ENCODE measurements around the gene MMP14. TPM values are rescaled to one million over a fixed set of nuclear protein-coding genes. Genes with fewer than 3 reads are reported as not detected.
A peak's percentile ranks its signal among the peaks of the same experiment; 100 is the strongest.

MMP14 gene
- total RNA-seq, 1 experiment from 2014 or later: 79.8 TPM

- Histone ChIP-seq H3K36me3 (replicated peaks; ENCODE audit: control insufficient read depth, insufficient read depth, low read length) (peaks cover 4% of the 10 kb centered on the region), H3K4me3 (ENCODE audit: insufficient read depth, low read depth, low read length) (no peak overlapping the region), H3K27me3 (ENCODE audit: control insufficient read depth, insufficient read depth, low read length) (no peaks in the 10 kb centered on the region)
- DNase-seq: peak; percentile 13
Observed at GRCh38 chr14:22875003-22875747, 38.8 kb downstream of the MMP14 start.

DNA sequence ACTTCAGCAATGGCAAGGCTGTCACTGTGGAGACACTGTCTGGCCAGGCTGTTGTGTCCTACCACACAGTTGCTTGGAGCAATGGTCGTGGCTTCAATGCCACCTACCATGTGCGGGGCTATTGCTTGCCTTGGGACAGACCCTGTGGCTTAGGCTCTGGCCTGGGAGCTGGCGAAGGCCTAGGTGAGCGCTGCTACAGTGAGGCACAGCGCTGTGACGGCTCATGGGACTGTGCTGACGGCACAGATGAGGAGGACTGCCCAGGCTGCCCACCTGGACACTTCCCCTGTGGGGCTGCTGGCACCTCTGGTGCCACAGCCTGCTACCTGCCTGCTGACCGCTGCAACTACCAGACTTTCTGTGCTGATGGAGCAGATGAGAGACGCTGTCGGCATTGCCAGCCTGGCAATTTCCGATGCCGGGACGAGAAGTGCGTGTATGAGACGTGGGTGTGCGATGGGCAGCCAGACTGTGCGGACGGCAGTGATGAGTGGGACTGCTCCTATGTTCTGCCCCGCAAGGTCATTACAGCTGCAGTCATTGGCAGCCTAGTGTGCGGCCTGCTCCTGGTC, 39.4 kb downstream of the MMP14 start:
- DNase-seq: peak; percentile 8
- H3K4me3 ChIP-seq (ENCODE audit: insufficient read depth, low read depth, low read length): no peak overlapping the region
- H3K27me3 ChIP-seq (ENCODE audit: control insufficient read depth, insufficient read depth, low read length): no peaks in the 10 kb centered on the region
- H3K36me3 ChIP-seq (replicated peaks; ENCODE audit: control insufficient read depth, insufficient read depth, low read length): peaks cover 4% of the 10 kb centered on the region

- DNase-seq: peak; percentile 27
- Histone ChIP-seq H3K36me3 (replicated peaks; ENCODE audit: control insufficient read depth, insufficient read depth, low read length) (peaks cover 4% of the 10 kb centered on the region), H3K4me3 (ENCODE audit: insufficient read depth, low read depth, low read length) (no peak overlapping the region), H3K27me3 (ENCODE audit: control insufficient read depth, insufficient read depth, low read length) (peaks cover 1% of the 10 kb centered on the region; the same call in 1 of the 2 replicates)
Observed at GRCh38 chr14:22877000-22877501, 40.7 kb downstream of the MMP14 start.

- DNase-seq: peak; percentile 14
- Histone ChIP-seq H3K36me3 (replicated peaks; ENCODE audit: control insufficient read depth, insufficient read depth, low read length) (peaks cover 4% of the 10 kb centered on the region), H3K27me3 (ENCODE audit: control insufficient read depth, insufficient read depth, low read length) (peaks cover 5% of the 10 kb centered on the region), H3K4me3 (ENCODE audit: insufficient read depth, low read depth, low read length) (no peak overlapping the region)
Observed at GRCh38 chr14:22878271-22879246, 42.2 kb downstream of the MMP14 start.

GRCh38 chr14:22882064-22882463, 45.7 kb downstream of the MMP14 start:
- Histone ChIP-seq H3K27me3 (ENCODE audit: control insufficient read depth, insufficient read depth, low read length) (peaks cover 28% of the 10 kb centered on the region), H3K4me3 (ENCODE audit: insufficient read depth, low read depth, low read length) (no peak overlapping the region), H3K36me3 (replicated peaks; ENCODE audit: control insufficient read depth, insufficient read depth, low read length) (peaks cover 2% of the 10 kb centered on the region)
- DNase-seq: no peak

DNA sequence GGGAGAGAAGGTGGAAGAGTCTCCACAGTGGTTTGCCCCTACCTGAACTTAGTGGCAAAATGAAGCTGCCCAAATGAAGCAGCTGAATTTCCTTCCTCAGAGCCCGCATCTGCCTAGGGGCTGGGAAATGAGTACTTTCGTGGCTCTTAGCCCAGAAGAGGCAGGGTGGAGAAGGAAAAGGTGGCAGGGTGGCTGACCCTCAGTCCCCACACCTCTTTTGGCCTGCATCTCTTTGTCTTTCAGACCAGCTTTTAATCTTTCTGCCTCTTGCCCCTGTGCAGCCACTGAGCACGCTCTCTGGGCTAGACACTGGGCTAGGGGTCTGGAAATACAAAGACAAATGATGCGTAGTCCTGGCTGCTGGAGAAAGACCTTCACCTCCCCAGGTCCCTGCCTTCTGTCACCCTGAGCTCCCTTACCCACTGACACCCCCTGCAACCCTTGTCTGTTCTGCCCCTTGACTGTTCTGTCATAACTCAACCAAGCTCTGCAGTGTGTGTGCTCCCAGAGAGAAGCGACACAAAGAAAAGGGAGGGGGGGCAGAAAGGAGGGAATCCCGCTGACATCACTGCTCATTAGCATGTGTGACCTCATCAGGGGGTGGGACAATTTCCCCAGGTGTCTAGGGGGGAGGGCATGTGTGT, 46.3 kb downstream of the MMP14 start:
- H3K4me3 ChIP-seq (ENCODE audit: insufficient read depth, low read depth, low read length): peak overlapping the region; percentile 15; the same call in 1 of the 2 replicates
- H3K36me3 ChIP-seq (replicated peaks; ENCODE audit: control insufficient read depth, insufficient read depth, low read length): peaks cover 2% of the 10 kb centered on the region
- H3K27me3 ChIP-seq (ENCODE audit: control insufficient read depth, insufficient read depth, low read length): peaks cover 28% of the 10 kb centered on the region
- peak; percentile 93 for DNase-seq

GRCh38 chr14:22883173-22883976, 47.0 kb downstream of the MMP14 start, which contains the start of gene REM2:
REM2 (plus strand) TSS chr14:22883222; CDS start chr14:22883288, 66 bp downstream.
- DNase-seq: peak; percentile 83
- Histone ChIP-seq H3K4me3 (ENCODE audit: insufficient read depth, low read depth, low read length) (peak within 1 kb of the TSS; percentile 37), H3K27me3 (ENCODE audit: control insufficient read depth, insufficient read depth, low read length) (peaks cover 28% of the 10 kb centered on the region), H3K36me3 (replicated peaks; ENCODE audit: control insufficient read depth, insufficient read depth, low read length) (no peaks in the 10 kb centered on the region)

DNA sequence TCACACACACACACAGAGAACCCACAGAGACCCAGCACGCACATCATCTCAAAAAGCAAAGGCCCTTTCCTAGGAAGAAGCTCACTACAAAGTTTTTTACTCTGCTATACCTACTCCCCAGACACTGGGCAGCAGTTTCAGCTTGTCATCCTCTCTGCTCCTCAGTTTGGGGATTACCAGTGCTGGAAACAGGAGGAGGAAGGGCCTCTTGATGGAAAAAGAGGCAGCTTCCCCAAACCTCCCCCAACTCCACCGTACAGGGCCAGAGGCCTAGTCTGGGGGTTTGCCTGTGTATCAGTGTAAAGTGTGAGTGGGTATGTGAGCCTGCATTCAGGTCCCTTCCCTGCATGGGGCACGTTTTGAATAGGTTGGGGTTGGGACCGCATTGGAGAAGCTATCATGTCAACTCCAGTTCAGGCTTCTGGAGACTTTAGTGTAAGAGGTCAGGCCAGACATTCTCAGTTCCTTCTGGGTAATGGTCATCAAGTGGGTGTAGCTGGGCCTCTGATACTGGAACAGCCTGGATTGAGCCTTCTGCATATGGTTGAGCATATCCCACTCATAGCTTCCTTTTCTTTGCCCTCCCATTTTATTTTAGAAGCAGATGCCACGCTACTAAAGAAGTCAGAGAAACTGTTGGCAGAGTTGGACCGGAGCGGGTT, 47.8 kb downstream of the MMP14 start:
- no peak for DNase-seq
- peaks cover 28% of the 10 kb centered on the region for H3K27me3 ChIP-seq (ENCODE audit: control insufficient read depth, insufficient read depth, low read length)
- no peaks in the 10 kb centered on the region for H3K36me3 ChIP-seq (replicated peaks; ENCODE audit: control insufficient read depth, insufficient read depth, low read length)
- no peak overlapping the region for H3K4me3 ChIP-seq (ENCODE audit: insufficient read depth, low read depth, low read length)

DNA sequence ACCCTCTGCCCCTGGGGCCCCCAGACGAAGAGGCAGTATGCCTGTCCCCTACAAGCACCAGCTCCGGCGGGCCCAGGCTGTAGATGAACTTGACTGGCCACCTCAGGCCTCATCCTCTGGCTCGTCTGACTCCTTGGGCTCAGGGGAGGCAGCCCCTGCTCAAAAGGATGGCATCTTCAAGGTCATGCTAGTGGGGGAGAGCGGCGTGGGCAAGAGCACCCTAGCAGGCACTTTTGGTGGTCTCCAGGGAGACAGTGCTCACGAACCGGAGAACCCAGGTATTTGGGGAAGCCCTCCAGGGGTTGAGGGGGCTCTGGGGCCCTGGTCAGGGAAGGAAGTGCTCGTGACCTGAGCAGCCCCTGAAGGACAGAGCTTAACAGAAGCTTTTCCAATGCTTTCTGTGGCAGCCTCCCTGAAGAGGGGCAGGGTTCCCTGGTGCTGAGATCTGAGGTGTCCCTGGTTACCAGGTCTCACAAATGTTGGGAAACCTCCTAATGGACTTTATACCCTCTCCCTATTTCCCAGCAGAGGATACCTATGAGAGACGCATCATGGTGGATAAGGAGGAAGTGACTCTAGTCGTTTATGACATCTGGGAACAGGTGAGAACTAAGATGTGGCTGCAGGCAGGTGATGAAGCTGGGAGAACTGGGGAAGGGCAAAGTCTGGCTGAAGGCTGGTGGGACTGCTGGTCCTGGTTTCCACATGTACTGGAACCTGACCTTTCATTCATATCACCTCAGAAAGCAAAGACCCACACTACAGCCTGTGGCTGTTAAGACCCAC, 48.5 kb downstream of the MMP14 start:
- H3K27me3 ChIP-seq (ENCODE audit: control insufficient read depth, insufficient read depth, low read length): peaks cover 28% of the 10 kb centered on the region
- no peak for DNase-seq
- H3K4me3 ChIP-seq (ENCODE audit: insufficient read depth, low read depth, low read length): no peak overlapping the region
- H3K36me3 ChIP-seq (replicated peaks; ENCODE audit: control insufficient read depth, insufficient read depth, low read length): no peaks in the 10 kb centered on the region

DNA sequence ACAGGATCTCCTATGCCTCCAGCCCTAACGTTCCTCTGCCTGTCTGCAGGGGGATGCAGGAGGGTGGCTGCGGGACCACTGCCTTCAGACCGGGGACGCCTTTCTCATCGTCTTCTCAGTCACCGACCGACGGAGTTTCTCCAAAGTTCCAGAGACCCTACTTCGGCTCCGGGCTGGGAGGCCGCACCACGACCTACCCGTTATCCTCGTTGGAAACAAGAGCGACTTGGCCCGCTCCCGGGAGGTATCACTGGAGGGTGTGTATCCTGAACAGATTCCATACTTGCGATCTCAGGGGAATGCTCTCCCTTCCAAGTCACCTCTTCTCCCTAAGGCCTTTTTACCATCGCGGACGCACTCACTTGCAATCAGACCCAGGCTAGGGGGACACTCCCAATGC, 49.6 kb downstream of the MMP14 start:
- H3K36me3 ChIP-seq (replicated peaks; ENCODE audit: control insufficient read depth, insufficient read depth, low read length): no peaks in the 10 kb centered on the region
- DNase-seq: peak; percentile 36
- peak overlapping the region; percentile 73 for H3K4me3 ChIP-seq (ENCODE audit: insufficient read depth, low read depth, low read length)
- H3K27me3 ChIP-seq (ENCODE audit: control insufficient read depth, insufficient read depth, low read length): peaks cover 28% of the 10 kb centered on the region

- Histone ChIP-seq H3K36me3 (replicated peaks; ENCODE audit: control insufficient read depth, insufficient read depth, low read length) (no peaks in the 10 kb centered on the region), H3K4me3 (ENCODE audit: insufficient read depth, low read depth, low read length) (peak overlapping the region; percentile 73), H3K27me3 (ENCODE audit: control insufficient read depth, insufficient read depth, low read length) (peaks cover 26% of the 10 kb centered on the region)
- peak; percentile 94 for DNase-seq
Observed at GRCh38 chr14:22886500-22887259, 50.3 kb downstream of the MMP14 start.
